Measurements from ENCODE around the gene MEIOB.
"Not testable (repeated sequence)": the region's sequence is repeated elsewhere in the genome, so short reads cannot be mapped to it uniquely, and the experiment has no call there.

The MEIOB gene

GRCh38 chr16:1871974-1872635 is at the start of gene MEIOB:
TSS of gene MEIOB (minus strand) at chr16:1872164. CDS start at chr16:1868175, 3,989 bp downstream.
- DNase-seq: peak; percentile 6 to 9

GRCh38 chr16:1920727-1921171 is 48.8 kb upstream of the MEIOB start:
- no peak for DNase-seq

- DNase-seq: not testable (repeated sequence)
These were observed 48.2 kb upstream of the MEIOB start for GRCh38 chr16:1920122-1920521.

GRCh38 chr16:1919327-1919998 is 47.5 kb upstream of the MEIOB start:
- DNase-seq: no peak

GRCh38 chr16:1918351-1919326 is 46.7 kb upstream of the MEIOB start, which contains the start of gene HS3ST6:
TSS of gene HS3ST6 (minus strand) at chr16:1918415. CDS start at chr16:1918323, 92 bp downstream.
- DNase-seq: no peak

GRCh38 chr16:1917665-1918350 is 45.8 kb upstream of the MEIOB start:
- DNase-seq: no peak

GRCh38 chr16:1917056-1917664 is 45.2 kb upstream of the MEIOB start:
- DNase-seq: no peak

GRCh38 chr16:1916640-1916990 is 44.7 kb upstream of the MEIOB start:
- DNase-seq: no peak

GRCh38 chr16:1915732-1916639 is 44.0 kb upstream of the MEIOB start:
- DNase-seq: no peak

GRCh38 chr16:1914988-1915387 is 43.0 kb upstream of the MEIOB start:
- no peak for DNase-seq

GRCh38 chr16:1914084-1914608 is 42.2 kb upstream of the MEIOB start:
- DNase-seq: no peak

- no peak for DNase-seq
These were observed 41.5 kb upstream of the MEIOB start for GRCh38 chr16:1913327-1914083.

- DNase-seq: no peak
These were observed 40.2 kb upstream of the MEIOB start for GRCh38 chr16:1912215-1912543.

- DNase-seq: no peak
These were observed 39.7 kb upstream of the MEIOB start for GRCh38 chr16:1911467-1912214.

- DNase-seq: no peak
These were observed 37.7 kb upstream of the MEIOB start for GRCh38 chr16:1909561-1910231.

- no peak for DNase-seq
These were observed 37.0 kb upstream of the MEIOB start for GRCh38 chr16:1908983-1909382.

GRCh38 chr16:1908184-1908583 is 36.2 kb upstream of the MEIOB start:
- no peak for DNase-seq

- no peak for DNase-seq
These were observed 35.4 kb upstream of the MEIOB start for GRCh38 chr16:1907226-1907860.

- no peak for DNase-seq
These were observed 34.8 kb upstream of the MEIOB start for GRCh38 chr16:1906846-1907165.
